Osteoblast (primary cell): ENCODE measurements around the gene TACR2. TPM values are rescaled to one million over a fixed set of nuclear protein-coding genes. Genes with fewer than 3 reads are reported as not detected.

Source experiments
- DNase-seq: peaks from one replicate; pipeline ENCODE4 v3.0.0; 2011; ENCODE audit warnings: low spot score, mixed read lengths; ENCODE audit not compliant: insufficient read length; ENCODE audit errors: missing footprints
- H2AFZ ChIP-seq: 2 replicates; pipeline ENCODE4 v1.6.0; 2011; ENCODE audit warnings: mild to moderate bottlenecking, low read length
- H3K27ac ChIP-seq: 2 replicates; pipeline ENCODE4 v1.5.1; 2011; ENCODE audit warnings: mild to moderate bottlenecking, low read depth, low read length, moderate library complexity
- H3K27me3 ChIP-seq: 2 replicates; pipeline ENCODE4 v1.6.0; 2012; ENCODE audit warnings: mild to moderate bottlenecking, control low read depth, inconsistent platforms, low read length, moderate library complexity; ENCODE audit not compliant: insufficient read depth
- H3K36me3 ChIP-seq: 2 replicates; pipeline ENCODE4 v1.5.1; 2011; ENCODE audit warnings: mild to moderate bottlenecking, low read length, control low read depth, moderate library complexity; ENCODE audit not compliant: insufficient read depth
- H3K4me1 ChIP-seq: 2 replicates; pipeline ENCODE4 v1.5.1; 2011; ENCODE audit warnings: mild to moderate bottlenecking, low read length, control low read depth, moderate library complexity; ENCODE audit not compliant: insufficient read depth
- H3K4me2 ChIP-seq: 2 replicates; pipeline ENCODE4 v1.6.0; 2011; ENCODE audit warnings: mild to moderate bottlenecking, low read length; ENCODE audit not compliant: insufficient read depth
- H3K4me3 ChIP-seq: fragments of 200-600 bp; sonication (generic); 3 replicates; pipeline ENCODE4 v1.5.1; 2012; ENCODE audit warnings: mild to moderate bottlenecking, low read length, inconsistent platforms; ENCODE audit not compliant: insufficient read depth
- H3K79me2 ChIP-seq: 2 replicates; pipeline ENCODE4 v1.6.0; 2012; ENCODE audit warnings: mild to moderate bottlenecking, low read length, control low read depth, inconsistent platforms; ENCODE audit not compliant: insufficient read depth
- H3K9me3 ChIP-seq: 2 replicates; pipeline ENCODE4 v1.5.1; 2011; ENCODE audit warnings: low read depth, low read length, control low read depth
- H4K20me1 ChIP-seq: 2 replicates; pipeline ENCODE4 v1.6.0; 2012; ENCODE audit warnings: mild to moderate bottlenecking, low read length, control low read depth; ENCODE audit not compliant: insufficient read depth
- CTCF ChIP-seq: IDR thresholded peaks from 2 replicates; pipeline ENCODE4 v1.5.1; 2011; ENCODE audit warnings: mild to moderate bottlenecking, low read depth, low read length, moderate library complexity; ENCODE audit errors: extremely low read depth
- total RNA-seq: library from RNA; depleted of rRNA; stranded (reverse); fragments of >200 nt; gene quantifications from 2 replicates; pipeline ENCODE4 v1.2.3, GENCODE V29; 2012

The TACR2 gene
- total RNA-seq, 1 donor = 0.36 TPM

- no peak for TF ChIP-seq CTCF
- Histone ChIP-seq H3K27me3 (peaks cover 2% of the 10 kb centered on the region), H3K4me2 (no peak overlapping the region), H3K9me3 (no peaks in the 10 kb centered on the region), H3K4me3 (no peak overlapping the region), H3K36me3 (no peaks in the 10 kb centered on the region), H3K27ac (no peak overlapping the region), H4K20me1 (no peaks in the 10 kb centered on the region), H3K4me1 (no peaks in the 10 kb centered on the region), H2AFZ (no peak overlapping the region), H3K79me2 (no peaks in the 10 kb centered on the region)
- DNase-seq = no peak
Observed at GRCh38 chr10:69464401-69464800, 47.7 kb upstream of the TACR2 start.

GRCh38 chr10:69463886-69464285 is 47.2 kb upstream of the TACR2 start:
- Histone ChIP-seq H3K4me2 (no peak overlapping the region), H3K27me3 (peaks cover 2% of the 10 kb centered on the region)

GRCh38 chr10:69461243-69462025 is 44.7 kb upstream of the TACR2 start:
- H3K4me2 ChIP-seq = no peak overlapping the region
- no peaks in the 10 kb centered on the region for H3K9me3 ChIP-seq
- no peak overlapping the region for H3K27ac ChIP-seq
- H3K4me1 ChIP-seq = peaks cover 4% of the 10 kb centered on the region
- H4K20me1 ChIP-seq = no peaks in the 10 kb centered on the region
- TF ChIP-seq CTCF = no peak
- no peaks in the 10 kb centered on the region for H3K36me3 ChIP-seq
- H3K79me2 ChIP-seq = no peaks in the 10 kb centered on the region
- DNase-seq = no peak
- H3K4me3 ChIP-seq = no peak overlapping the region
- H3K27me3 ChIP-seq = peaks cover under 1% of the 10 kb centered on the region
- no peak overlapping the region for H2AFZ ChIP-seq

More at GRCh38 chr10:69463886-69464285, 47.2 kb upstream of the TACR2 start:
- Histone ChIP-seq H3K36me3 (no peaks in the 10 kb centered on the region), H3K27ac (no peak overlapping the region), H3K79me2 (no peaks in the 10 kb centered on the region), H4K20me1 (no peaks in the 10 kb centered on the region), H3K4me1 (no peaks in the 10 kb centered on the region), H3K9me3 (no peaks in the 10 kb centered on the region), H3K4me3 (no peak overlapping the region), H2AFZ (no peak overlapping the region)
- DNase-seq = no peak
- no peak for TF ChIP-seq CTCF

GRCh38 chr10:69460576-69461242 is 44.0 kb upstream of the TACR2 start:
- Histone ChIP-seq H3K79me2 (no peaks in the 10 kb centered on the region), H3K27me3 (no peaks in the 10 kb centered on the region), H3K36me3 (no peaks in the 10 kb centered on the region), H3K4me3 (no peak overlapping the region), H3K9me3 (no peaks in the 10 kb centered on the region), H2AFZ (no peak overlapping the region), H3K27ac (no peak overlapping the region), H4K20me1 (no peaks in the 10 kb centered on the region), H3K4me1 (peaks cover 4% of the 10 kb centered on the region), H3K4me2 (no peak overlapping the region)
- DNase-seq = no peak
- TF ChIP-seq CTCF = no peak
